Measurements from ENCODE around the gene ITGA6.

ITGA6 gene

DNA sequence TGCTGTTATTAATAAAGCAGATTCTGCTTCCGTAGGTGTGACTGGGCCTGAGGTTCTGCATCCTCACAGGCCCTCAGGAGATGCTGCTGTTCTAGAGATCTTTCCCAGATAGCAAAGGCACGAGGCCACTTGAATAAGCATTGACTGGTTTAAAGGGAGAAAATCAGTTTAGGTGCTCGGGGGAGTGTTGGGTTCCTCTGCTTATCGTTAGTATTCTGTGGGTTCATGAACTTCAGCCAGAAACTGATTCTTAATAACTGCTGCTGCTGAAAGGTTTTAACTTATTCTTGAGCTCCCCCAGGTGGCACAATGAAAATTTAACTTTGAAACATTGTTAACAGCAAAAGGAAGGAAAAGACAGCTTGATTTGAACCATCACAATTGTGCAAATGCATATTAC is 56.9 kb downstream of the ITGA6 start:
- TF ChIP-seq, protein P1, sequence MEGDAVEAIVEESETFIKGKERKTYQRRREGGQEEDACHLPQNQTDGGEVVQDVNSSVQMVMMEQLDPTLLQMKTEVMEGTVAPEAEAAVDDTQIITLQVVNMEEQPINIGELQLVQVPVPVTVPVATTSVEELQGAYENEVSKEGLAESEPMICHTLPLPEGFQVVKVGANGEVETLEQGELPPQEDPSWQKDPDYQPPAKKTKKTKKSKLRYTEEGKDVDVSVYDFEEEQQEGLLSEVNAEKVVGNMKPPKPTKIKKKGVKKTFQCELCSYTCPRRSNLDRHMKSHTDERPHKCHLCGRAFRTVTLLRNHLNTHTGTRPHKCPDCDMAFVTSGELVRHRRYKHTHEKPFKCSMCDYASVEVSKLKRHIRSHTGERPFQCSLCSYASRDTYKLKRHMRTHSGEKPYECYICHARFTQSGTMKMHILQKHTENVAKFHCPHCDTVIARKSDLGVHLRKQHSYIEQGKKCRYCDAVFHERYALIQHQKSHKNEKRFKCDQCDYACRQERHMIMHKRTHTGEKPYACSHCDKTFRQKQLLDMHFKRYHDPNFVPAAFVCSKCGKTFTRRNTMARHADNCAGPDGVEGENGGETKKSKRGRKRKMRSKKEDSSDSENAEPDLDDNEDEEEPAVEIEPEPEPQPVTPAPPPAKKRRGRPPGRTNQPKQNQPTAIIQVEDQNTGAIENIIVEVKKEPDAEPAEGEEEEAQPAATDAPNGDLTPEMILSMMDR (IDR thresholded peaks at IDR 0.05; ENCODE audit: control insufficient read depth, extremely low read depth, insufficient read depth), result peak; percentile 44
- DNase-seq (ENCODE audit: low read depth), result no peak
- no peak overlapping the region for H3K4me3 ChIP-seq (ENCODE audit: low read depth, low read length)

DNA sequence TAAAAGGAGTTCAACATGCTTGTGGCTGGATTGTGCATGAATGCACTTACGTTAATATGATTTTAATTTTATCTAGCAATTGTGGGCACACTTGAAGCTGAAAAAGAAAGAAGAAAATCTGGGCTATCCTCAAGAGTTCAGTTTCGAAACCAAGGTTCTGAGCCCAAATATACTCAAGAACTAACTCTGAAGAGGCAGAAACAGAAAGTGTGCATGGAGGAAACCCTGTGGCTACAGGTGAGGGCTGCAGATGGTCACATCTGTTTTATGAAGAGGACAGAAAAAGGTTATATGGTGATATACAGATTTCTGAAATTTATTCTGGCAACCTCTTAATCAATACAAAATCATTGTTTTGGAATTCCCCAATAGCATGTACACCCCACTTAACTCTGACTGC is 57.3 kb downstream of the ITGA6 start:
- H3K4me3 ChIP-seq (ENCODE audit: low read depth, low read length), result no peak overlapping the region
- TF ChIP-seq, protein P1 (IDR thresholded peaks at IDR 0.05; ENCODE audit: control insufficient read depth, extremely low read depth, insufficient read depth), result no peak
- no peak for DNase-seq (ENCODE audit: low read depth)

DNA sequence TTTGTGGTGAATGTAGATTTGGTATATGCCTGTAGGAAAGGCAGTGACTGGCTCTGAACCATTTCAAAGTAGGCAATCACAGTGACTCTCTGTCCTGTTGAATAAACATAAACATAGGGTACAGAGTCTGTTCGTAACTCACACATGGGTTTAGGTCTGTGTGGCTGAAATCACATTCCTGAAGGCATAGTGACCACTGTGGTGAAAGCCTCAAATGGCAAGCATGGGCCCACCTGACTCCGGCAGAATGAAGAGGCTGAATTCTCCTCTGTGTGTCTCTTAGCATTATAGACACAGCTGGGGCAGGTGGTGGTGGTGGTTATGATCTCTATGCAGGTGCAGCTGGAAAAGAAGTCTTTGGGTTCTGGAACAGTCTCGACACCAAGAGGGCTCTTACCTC is 61.2 kb downstream of the ITGA6 start:
- no peak for DNase-seq (ENCODE audit: low read depth)
- H3K4me3 ChIP-seq (ENCODE audit: low read depth, low read length), result no peak overlapping the region
- TF ChIP-seq, protein P1 (IDR thresholded peaks at IDR 0.05; ENCODE audit: control insufficient read depth, extremely low read depth, insufficient read depth), result no peak

DNA sequence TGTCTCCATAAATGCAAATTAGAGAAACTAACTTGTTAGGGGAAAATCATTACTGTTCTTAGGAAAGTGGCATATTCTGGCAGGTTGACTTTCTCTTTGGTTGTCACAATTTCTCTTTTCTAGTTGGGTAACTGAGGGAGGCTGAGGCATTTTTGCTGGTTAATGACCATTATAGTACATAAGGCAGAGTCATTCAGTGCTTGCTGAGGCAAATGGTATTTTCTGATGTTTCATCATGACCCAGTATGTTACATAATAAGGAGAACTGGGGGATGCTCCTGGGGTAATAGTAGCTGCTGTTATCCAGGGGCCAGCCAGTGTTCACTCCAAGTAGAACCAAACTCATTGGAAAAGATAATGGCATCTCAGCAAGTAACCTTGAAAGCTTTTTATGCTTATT is 62.3 kb downstream of the ITGA6 start:
- DNase-seq (ENCODE audit: low read depth), result no peak
- TF ChIP-seq, protein P1 (IDR thresholded peaks at IDR 0.05; ENCODE audit: control insufficient read depth, extremely low read depth, insufficient read depth), result no peak
- H3K4me3 ChIP-seq (ENCODE audit: low read depth, low read length), result no peak overlapping the region

DNA sequence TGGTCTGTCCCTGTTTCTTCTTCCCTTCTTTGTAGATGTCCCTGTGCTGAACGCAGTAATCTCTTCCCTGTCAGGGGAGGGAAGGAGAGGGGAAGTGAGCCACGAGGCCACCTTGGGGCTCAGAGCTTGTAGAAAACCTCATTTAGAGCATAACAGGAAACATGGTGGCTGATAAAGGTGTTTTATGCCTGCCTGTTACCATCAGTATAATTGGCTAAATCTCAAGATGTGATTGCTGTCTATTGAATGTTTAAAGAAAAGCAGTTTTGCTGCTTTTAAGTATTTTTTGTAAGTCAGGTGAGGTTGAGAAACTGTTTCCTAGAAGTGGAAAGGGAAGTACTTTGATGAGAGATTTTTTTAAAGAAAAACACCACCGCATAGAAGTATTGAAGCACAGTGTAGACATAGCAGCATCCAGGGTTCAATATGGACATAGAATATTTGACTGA is 68.8 kb downstream of the ITGA6 start:
- TF ChIP-seq, protein P1 (IDR thresholded peaks at IDR 0.05; ENCODE audit: control insufficient read depth, extremely low read depth, insufficient read depth), result no peak

GRCh38 chr2:172507199-172507598 is 79.8 kb downstream of the ITGA6 start:
- no peak for DNase-seq (ENCODE audit: low read depth)
- TF ChIP-seq, protein P1 (IDR thresholded peaks at IDR 0.05; ENCODE audit: control insufficient read depth, extremely low read depth, insufficient read depth), result no peak
- no peak overlapping the region for H3K4me3 ChIP-seq (ENCODE audit: low read depth, low read length)

More for the DNA sequence above, 68.8 kb downstream of the ITGA6 start:
- no peak for DNase-seq (ENCODE audit: low read depth)
- no peak overlapping the region for H3K4me3 ChIP-seq (ENCODE audit: low read depth, low read length)

- TF ChIP-seq, protein P1 (IDR thresholded peaks at IDR 0.05; ENCODE audit: control insufficient read depth, extremely low read depth, insufficient read depth), result no peak
- no peak overlapping the region for H3K4me3 ChIP-seq (ENCODE audit: low read depth, low read length)
- no peak for DNase-seq (ENCODE audit: low read depth)
Measured at GRCh38 chr2:172510088-172510487, 82.7 kb downstream of the ITGA6 start.
